Neural progenitor cell (in vitro differentiated cells): Measurements from ENCODE around the gene ELFN1. TPM values are rescaled to one million over a fixed set of nuclear protein-coding genes. Genes with fewer than 3 reads are reported as not detected.
A peak's percentile ranks its signal among the peaks of the same experiment; 100 is the strongest.

ENCODE experiments used
- DNase-seq: peaks from one replicate; pipeline ENCODE4 v3.0.0-alpha.2; 2016; ENCODE audit warnings: low spot score
- H2AFZ ChIP-seq: fragments of 200-600 bp; sonication (generic); replicated peaks from 2 replicates; pipeline ENCODE4 v1.6.1; 2016; ENCODE audit warnings: antibody characterized with exemption
- H3F3A ChIP-seq: fragments of 200-600 bp; sonication (generic); 2 replicates; pipeline ENCODE4 v1.6.1; 2016; ENCODE audit warnings: antibody characterized with exemption, low read depth
- H3K27ac ChIP-seq: fragments of 200-600 bp; sonication (generic); 2 replicates; pipeline ENCODE4 v1.5.1; 2016; ENCODE audit warnings: mild to moderate bottlenecking
- H3K27me3 ChIP-seq: fragments of 200-600 bp; sonication (generic); 2 replicates; pipeline ENCODE4 v1.6.1; 2016; ENCODE audit warnings: mild to moderate bottlenecking, moderate library complexity
- H3K36me3 ChIP-seq: fragments of 200-600 bp; sonication (generic); 2 replicates; pipeline ENCODE4 v1.5.1; 2016
- H3K4me1 ChIP-seq: fragments of 200-600 bp; sonication (generic); 2 replicates; pipeline ENCODE4 v1.6.1; 2016; ENCODE audit warnings: mixed run types
- H3K4me2 ChIP-seq: fragments of 200-600 bp; sonication (generic); 2 replicates; pipeline ENCODE4 v1.6.1; 2016
- H3K4me3 ChIP-seq: fragments of 200-600 bp; sonication (generic); 2 replicates; pipeline ENCODE4 v1.5.1; 2016
- H3K79me2 ChIP-seq: fragments of 200-600 bp; sonication (generic); 2 replicates; pipeline ENCODE4 v1.6.1; 2016; ENCODE audit warnings: low read depth
- H3K9ac ChIP-seq: fragments of 200-600 bp; sonication (generic); 2 replicates; pipeline ENCODE4 v1.6.1; 2016
- H3K9me3 ChIP-seq: fragments of 200-600 bp; sonication (generic); 2 replicates; pipeline ENCODE4 v1.5.1; 2016; ENCODE audit warnings: low read depth
- H4K20me1 ChIP-seq: fragments of 200-600 bp; sonication (generic); 2 replicates; pipeline ENCODE4 v1.6.1; 2016; ENCODE audit warnings: low read depth
- H3K27ac Mint-ChIP-seq: 3 replicates; pipeline ENCODE4 v1.8.0; 2021; ENCODE audit warnings: mixed read lengths
- H3K27me3 Mint-ChIP-seq: 2 replicates; pipeline ENCODE4 v1.8.0; 2022; ENCODE audit warnings: low read depth, mild to moderate bottlenecking, inconsistent platforms, moderate library complexity, mixed read lengths; ENCODE audit not compliant: insufficient read depth
- H3K36me3 Mint-ChIP-seq: 3 replicates; pipeline ENCODE4 v1.8.0; 2021; ENCODE audit warnings: mixed read lengths
- H3K4me1 Mint-ChIP-seq: 3 replicates; pipeline ENCODE4 v1.8.0; 2021; ENCODE audit warnings: mixed read lengths
- H3K4me3 Mint-ChIP-seq: 3 replicates; pipeline ENCODE4 v1.8.0; 2021; ENCODE audit warnings: mild to moderate bottlenecking, moderate library complexity, mixed read lengths
- H3K9me3 Mint-ChIP-seq: 3 replicates; pipeline ENCODE4 v1.8.0; 2020; ENCODE audit warnings: mixed read lengths
- CTCF ChIP-seq: fragments of 200-600 bp; sonication (generic); IDR thresholded peaks from 2 replicates; pipeline ENCODE4 v1.5.1; 2017; ENCODE audit warnings: antibody characterized with exemption, mild to moderate bottlenecking
- EZH2 ChIP-seq: fragments of 200-600 bp; sonication (generic); IDR thresholded peaks from 2 replicates; pipeline ENCODE4 v1.6.1; 2017; ENCODE audit warnings: antibody characterized with exemption, mild to moderate bottlenecking, moderate library complexity
- EZH2phosphoT487 ChIP-seq: fragments of 200-600 bp; sonication (generic); IDR thresholded peaks from 2 replicates; pipeline ENCODE4 v1.6.1; 2017; ENCODE audit warnings: antibody characterized with exemption
- total RNA-seq: library from RNA; depleted of rRNA; stranded (reverse); fragments of >200 nt; gene quantifications from 2 replicates; pipeline ENCODE4 v1.2.3, GENCODE V29; 2015; ENCODE audit warnings: low replicate concordance

ELFN1 gene
- total RNA-seq, 1 donor from 2014 or later: 2.2 TPM

GRCh38 chr7:1724118-1724910 is 54.2 kb downstream of the ELFN1 start:
- no peak overlapping the region for H3K4me3 ChIP-seq
- no peak overlapping the region for H2AFZ ChIP-seq
- H3K4me2 ChIP-seq: no peak overlapping the region
- peaks cover 7% of the 10 kb centered on the region for H3K4me1 ChIP-seq
- Mint-ChIP-seq H3K27ac (no peak overlapping the region), H3K4me1 (peaks cover 15% of the 10 kb centered on the region), H3K4me3 (no peak overlapping the region), H3K9me3 (peaks cover 3% of the 10 kb centered on the region), H3K27me3 (peaks cover 2% of the 10 kb centered on the region), H3K36me3 (peaks cover 7% of the 10 kb centered on the region)
- no peaks in the 10 kb centered on the region for H3K79me2 ChIP-seq
- no peaks in the 10 kb centered on the region for H3K9me3 ChIP-seq
- TF ChIP-seq EZH2phosphoT487: no peak
- no peaks in the 10 kb centered on the region for H3K27me3 ChIP-seq
- H3K9ac ChIP-seq: no peak overlapping the region
- no peaks in the 10 kb centered on the region for H3F3A ChIP-seq
- H3K27ac ChIP-seq: no peak overlapping the region
- no peak for DNase-seq
- no peaks in the 10 kb centered on the region for H3K36me3 ChIP-seq
- peaks cover 15% of the 10 kb centered on the region for H4K20me1 ChIP-seq

- Histone ChIP-seq H3K9me3 (no peaks in the 10 kb centered on the region), H3K4me1 (peaks cover 5% of the 10 kb centered on the region), H4K20me1 (peaks cover 8% of the 10 kb centered on the region), H3K79me2 (no peaks in the 10 kb centered on the region), H3K27ac (no peak overlapping the region), H3F3A (no peaks in the 10 kb centered on the region), H3K27me3 (no peaks in the 10 kb centered on the region), H2AFZ (no peak overlapping the region), H3K4me3 (no peak overlapping the region), H3K36me3 (no peaks in the 10 kb centered on the region), H3K9ac (no peak overlapping the region), H3K4me2 (no peak overlapping the region)
- H3K9me3 Mint-ChIP-seq: peaks cover 7% of the 10 kb centered on the region
- H3K4me3 Mint-ChIP-seq: no peak overlapping the region
- TF ChIP-seq EZH2 (no peak), EZH2phosphoT487 (no peak), CTCF (no peak)
- peaks cover 11% of the 10 kb centered on the region for H3K36me3 Mint-ChIP-seq
- H3K4me1 Mint-ChIP-seq: peaks cover 15% of the 10 kb centered on the region
- DNase-seq: peak; percentile 38
- H3K27me3 Mint-ChIP-seq: peaks cover 2% of the 10 kb centered on the region
- no peak overlapping the region for H3K27ac Mint-ChIP-seq
Observed at GRCh38 chr7:1725199-1725690, 55.2 kb downstream of the ELFN1 start.

GRCh38 chr7:1725766-1726630 is 55.9 kb downstream of the ELFN1 start:
- Histone ChIP-seq H2AFZ (no peak overlapping the region), H3K9me3 (no peaks in the 10 kb centered on the region), H3K27ac (no peak overlapping the region), H3K4me3 (no peak overlapping the region), H3K27me3 (no peaks in the 10 kb centered on the region), H3K4me1 (peaks cover 5% of the 10 kb centered on the region), H4K20me1 (peaks cover 6% of the 10 kb centered on the region), H3K36me3 (no peaks in the 10 kb centered on the region), H3K9ac (no peak overlapping the region), H3F3A (no peaks in the 10 kb centered on the region), H3K4me2 (no peak overlapping the region), H3K79me2 (no peaks in the 10 kb centered on the region)
- Mint-ChIP-seq H3K9me3 (peaks cover 11% of the 10 kb centered on the region), H3K36me3 (peaks cover 12% of the 10 kb centered on the region), H3K27me3 (no peaks in the 10 kb centered on the region), H3K4me1 (peaks cover 11% of the 10 kb centered on the region), H3K27ac (no peak overlapping the region), H3K4me3 (no peak overlapping the region)
- no peak for DNase-seq
- TF ChIP-seq CTCF (no peak), EZH2 (no peak), EZH2phosphoT487 (no peak)
